ENCODE results near the gene RBMS3. TPM values are rescaled to one million over a fixed set of nuclear protein-coding genes. Genes with fewer than 3 reads are reported as not detected.
"Not testable (repeated sequence)": the region's sequence is repeated elsewhere in the genome, so short reads cannot be mapped to it uniquely, and the experiment has no call there.

The RBMS3 gene
- total and polyA plus RNA-seq, 3 donors from 2014 or later: 5.6 to 36.2 (median 19.7) TPM

DNA sequence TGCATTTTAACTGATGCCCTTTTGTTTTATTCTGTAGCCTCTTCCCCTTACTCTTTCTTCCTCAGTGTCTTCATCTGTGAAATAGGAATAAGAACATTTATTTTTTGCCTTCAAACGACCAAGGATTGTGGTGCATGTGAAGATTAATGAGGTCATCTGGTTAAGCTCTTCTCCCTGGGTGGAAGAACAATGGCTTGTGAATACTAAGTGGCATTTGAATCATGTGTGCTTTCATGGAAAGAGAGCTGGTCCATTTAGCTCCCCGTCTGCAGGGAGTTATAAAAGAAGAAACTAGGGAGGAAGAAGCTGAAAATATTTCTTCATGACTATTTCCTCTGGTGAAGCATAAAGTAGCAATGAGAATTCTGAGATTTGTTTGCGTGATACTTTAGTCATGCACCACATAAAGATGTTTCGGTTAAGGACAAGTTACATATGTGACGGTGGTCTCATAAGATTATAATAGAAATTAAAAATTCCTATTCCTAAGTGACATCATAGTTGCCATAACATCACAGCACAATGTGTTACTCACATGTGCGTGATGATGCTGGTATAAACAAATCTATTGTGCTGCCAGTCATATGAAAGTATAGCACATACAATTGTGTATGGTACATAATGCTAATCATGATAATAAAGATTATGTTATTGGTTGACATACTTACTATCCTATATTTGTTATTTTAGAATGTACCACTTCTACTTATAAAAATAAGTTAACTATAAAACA, 374.3 kb downstream of the RBMS3 start:
- DNase-seq: no peak

DNA sequence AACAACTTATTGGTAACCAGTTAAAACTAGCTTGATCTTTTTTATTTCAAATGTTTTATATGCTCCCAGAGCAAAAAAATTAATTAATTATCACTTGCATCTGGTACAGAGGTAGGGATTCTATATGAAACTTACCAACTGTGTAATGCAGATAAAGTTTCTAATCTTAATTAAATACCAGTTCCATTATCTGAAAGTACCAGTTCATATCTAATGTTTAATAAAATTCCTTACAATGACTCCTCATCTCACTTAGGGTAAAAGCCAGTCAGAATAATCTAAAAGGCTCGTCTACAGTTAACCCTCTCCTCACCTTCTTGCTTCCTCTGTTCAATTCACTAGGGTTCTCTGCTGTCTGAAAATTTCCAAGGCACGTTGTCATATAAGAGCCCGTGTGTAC, 384.8 kb downstream of the RBMS3 start:
- intact Hi-C loops (cut with DNase I; ENCODE audit: low total_unique reads): no loop called here

More for the DNA sequence above, 374.3 kb downstream of the RBMS3 start:
- Histone ChIP-seq H3K27me3 (no peaks in the 10 kb centered on the region), H3K27ac (no peak overlapping the region), H3K36me3 (ENCODE audit: low read depth, missing control alignments) (no peaks in the 10 kb centered on the region), H3K4me3 (no peak overlapping the region), H3K9me3 (no peaks in the 10 kb centered on the region), H3K4me1 (no peaks in the 10 kb centered on the region)
- intact Hi-C loops (cut with DNase I; ENCODE audit: low total_unique reads): no loop called here
- WGBS, 2 donors: 80 to 81% methylated on average over 6 of the region's 6 CpGs
- TF ChIP-seq, protein P1, sequence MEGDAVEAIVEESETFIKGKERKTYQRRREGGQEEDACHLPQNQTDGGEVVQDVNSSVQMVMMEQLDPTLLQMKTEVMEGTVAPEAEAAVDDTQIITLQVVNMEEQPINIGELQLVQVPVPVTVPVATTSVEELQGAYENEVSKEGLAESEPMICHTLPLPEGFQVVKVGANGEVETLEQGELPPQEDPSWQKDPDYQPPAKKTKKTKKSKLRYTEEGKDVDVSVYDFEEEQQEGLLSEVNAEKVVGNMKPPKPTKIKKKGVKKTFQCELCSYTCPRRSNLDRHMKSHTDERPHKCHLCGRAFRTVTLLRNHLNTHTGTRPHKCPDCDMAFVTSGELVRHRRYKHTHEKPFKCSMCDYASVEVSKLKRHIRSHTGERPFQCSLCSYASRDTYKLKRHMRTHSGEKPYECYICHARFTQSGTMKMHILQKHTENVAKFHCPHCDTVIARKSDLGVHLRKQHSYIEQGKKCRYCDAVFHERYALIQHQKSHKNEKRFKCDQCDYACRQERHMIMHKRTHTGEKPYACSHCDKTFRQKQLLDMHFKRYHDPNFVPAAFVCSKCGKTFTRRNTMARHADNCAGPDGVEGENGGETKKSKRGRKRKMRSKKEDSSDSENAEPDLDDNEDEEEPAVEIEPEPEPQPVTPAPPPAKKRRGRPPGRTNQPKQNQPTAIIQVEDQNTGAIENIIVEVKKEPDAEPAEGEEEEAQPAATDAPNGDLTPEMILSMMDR (IDR thresholded peaks at IDR 0.05): no peak
- TF ChIP-seq POLR2A (IDR thresholded peaks at IDR 0.05): no peak

DNA sequence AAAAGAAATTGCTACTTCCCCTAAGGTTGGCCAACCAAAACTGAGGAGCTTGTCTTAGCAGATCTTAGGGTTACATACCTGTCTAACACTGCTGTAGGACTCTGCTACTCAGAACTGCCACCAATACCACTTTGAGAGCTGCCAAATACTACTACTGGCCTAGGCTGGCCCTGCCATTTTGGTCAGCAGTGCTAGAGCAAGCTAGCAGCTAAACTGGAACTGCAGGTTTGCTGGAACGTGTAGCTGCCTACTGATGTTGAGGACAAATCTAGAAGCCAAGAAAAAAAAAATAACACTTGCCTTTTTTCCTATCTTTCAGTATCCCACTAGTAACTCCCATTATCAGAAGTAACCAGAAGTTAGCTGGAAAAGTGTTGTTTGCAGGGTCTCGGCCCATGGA, 387.4 kb downstream of the RBMS3 start:
- Histone ChIP-seq H3K9me3 (no peaks in the 10 kb centered on the region), H3K4me1 (peaks cover 4% of the 10 kb centered on the region), H3K4me3 (no peak overlapping the region), H3K27me3 (no peaks in the 10 kb centered on the region), H3K27ac (no peak overlapping the region), H3K36me3 (ENCODE audit: low read depth, missing control alignments) (no peaks in the 10 kb centered on the region)
- no peak for TF ChIP-seq POLR2A (IDR thresholded peaks at IDR 0.05)
- TF ChIP-seq, protein P1 (IDR thresholded peaks at IDR 0.05): no peak
- intact Hi-C loops (cut with DNase I; ENCODE audit: low total_unique reads): no loop called here
- no peak for DNase-seq
- 83 to 96% methylated on average over 2 of the region's 2 CpGs for WGBS, 2 donors

More for the DNA sequence above, 384.8 kb downstream of the RBMS3 start:
- DNase-seq: no peak
- Histone ChIP-seq H3K4me3 (no peak overlapping the region), H3K27me3 (no peaks in the 10 kb centered on the region), H3K36me3 (ENCODE audit: low read depth, missing control alignments) (no peaks in the 10 kb centered on the region), H3K27ac (no peak overlapping the region), H3K4me1 (peaks cover 4% of the 10 kb centered on the region), H3K9me3 (no peaks in the 10 kb centered on the region)
- WGBS, 2 donors: 74 to 88% methylated on average over 3 of the region's 3 CpGs
- TF ChIP-seq, protein P1 (IDR thresholded peaks at IDR 0.05): no peak
- TF ChIP-seq POLR2A (IDR thresholded peaks at IDR 0.05): no peak

DNA sequence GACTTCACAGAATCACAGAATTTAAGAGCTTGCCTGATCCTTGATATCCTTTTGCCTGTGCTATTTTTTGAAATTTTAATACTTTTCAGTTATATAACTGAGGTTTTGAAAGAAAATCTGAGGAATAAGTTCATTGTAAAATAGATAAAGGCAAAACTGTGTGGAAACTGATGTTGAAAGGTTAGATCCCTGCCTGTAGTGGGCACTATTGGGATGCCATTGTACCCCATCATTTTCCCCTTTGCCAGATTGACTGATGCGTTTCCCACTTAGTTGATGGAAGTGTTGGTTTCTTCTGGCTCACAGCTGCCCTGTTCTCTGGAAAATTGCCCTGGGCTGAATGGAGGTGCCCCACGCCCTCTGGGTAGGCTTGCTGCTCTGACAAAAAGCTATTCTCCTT, 387.9 kb downstream of the RBMS3 start:
- WGBS, 2 donors: 91 to 98% methylated on average over 2 of the region's 2 CpGs
- Histone ChIP-seq H3K27ac (no peak overlapping the region), H3K36me3 (ENCODE audit: low read depth, missing control alignments) (no peaks in the 10 kb centered on the region), H3K9me3 (no peaks in the 10 kb centered on the region), H3K4me3 (no peak overlapping the region), H3K27me3 (no peaks in the 10 kb centered on the region), H3K4me1 (peaks cover 4% of the 10 kb centered on the region)
- TF ChIP-seq, protein P1 (IDR thresholded peaks at IDR 0.05): no peak
- TF ChIP-seq POLR2A (IDR thresholded peaks at IDR 0.05): no peak
- no peak for DNase-seq
- intact Hi-C loops (cut with DNase I; ENCODE audit: low total_unique reads): no loop called here

DNA sequence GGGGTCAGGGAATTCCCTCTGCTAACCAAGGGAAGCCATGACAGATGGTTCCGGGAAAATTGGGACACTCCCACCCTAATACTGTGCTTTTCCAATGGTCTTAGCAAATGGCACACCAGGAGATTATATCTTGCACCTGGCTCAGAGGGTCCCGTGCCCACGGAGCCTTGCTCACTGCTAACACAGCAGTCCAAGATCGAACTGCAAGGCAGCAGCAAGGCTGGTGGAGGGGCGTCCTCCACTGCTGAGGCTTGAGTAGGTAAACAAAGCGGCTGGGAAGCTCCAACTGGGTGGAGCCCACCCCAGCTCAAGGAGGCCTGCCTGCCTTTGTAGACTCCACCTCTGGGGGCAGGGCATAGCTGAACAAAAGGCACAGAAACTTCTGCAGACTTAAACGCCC, 389.6 kb downstream of the RBMS3 start:
- H3K27me3 ChIP-seq; H3K4me1 ChIP-seq; intact Hi-C loops (cut with DNase I; ENCODE audit: low total_unique reads); H3K36me3 ChIP-seq (ENCODE audit: low read depth, missing control alignments); H3K27ac ChIP-seq; H3K9me3 ChIP-seq; DNase-seq; H3K4me3 ChIP-seq: not testable (repeated sequence)
- WGBS, 2 donors: 85 to 93% methylated on average over 2 to 7 of the region's 7 CpGs
